Activated CD4-positive, alpha-beta T cell treated with anti-CD3 and anti-CD28 coated beads for 1 hour (primary cell): ENCODE results near the gene PRKN.

ENCODE experiments used
- DNase-seq: peaks from one replicate; pipeline ENCODE4 v3.0.0-alpha.2; 2020

Gene PRKN

GRCh38 chr6:162363757-162364156, 363.8 kb downstream of the PRKN start:
- no peak for DNase-seq

DNA sequence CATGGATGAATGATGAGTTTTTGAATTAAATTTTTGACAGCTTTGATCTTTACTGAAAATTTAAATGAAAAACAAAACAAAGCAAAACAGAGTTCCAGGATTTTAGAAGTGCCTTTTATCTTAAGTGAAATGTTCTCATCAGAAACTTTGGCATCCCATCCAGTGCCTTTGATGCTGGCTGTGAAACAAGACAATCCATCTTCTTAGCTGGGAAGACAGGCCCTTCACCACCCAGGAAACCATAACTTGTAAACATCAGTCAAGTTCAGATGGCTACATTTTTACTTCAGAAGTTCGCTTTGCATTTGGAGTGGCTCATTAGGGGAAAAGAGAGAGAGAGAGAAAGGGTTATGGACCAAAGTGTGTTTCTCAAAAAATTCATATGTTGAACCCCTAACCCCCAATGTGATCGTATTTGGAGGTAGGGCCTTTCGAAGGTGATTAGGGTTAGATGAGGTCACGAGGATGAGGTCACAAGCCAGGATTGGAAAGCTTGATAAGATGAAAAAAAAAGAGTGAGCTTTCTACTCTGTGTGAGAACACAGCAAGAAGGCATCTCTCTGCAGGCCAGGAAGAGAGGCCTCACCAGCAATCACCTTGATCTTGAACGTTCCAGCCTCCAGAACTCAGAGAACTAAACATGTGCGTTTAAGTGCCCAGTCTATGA, 366.5 kb downstream of the PRKN start:
- DNase-seq = no peak

DNA sequence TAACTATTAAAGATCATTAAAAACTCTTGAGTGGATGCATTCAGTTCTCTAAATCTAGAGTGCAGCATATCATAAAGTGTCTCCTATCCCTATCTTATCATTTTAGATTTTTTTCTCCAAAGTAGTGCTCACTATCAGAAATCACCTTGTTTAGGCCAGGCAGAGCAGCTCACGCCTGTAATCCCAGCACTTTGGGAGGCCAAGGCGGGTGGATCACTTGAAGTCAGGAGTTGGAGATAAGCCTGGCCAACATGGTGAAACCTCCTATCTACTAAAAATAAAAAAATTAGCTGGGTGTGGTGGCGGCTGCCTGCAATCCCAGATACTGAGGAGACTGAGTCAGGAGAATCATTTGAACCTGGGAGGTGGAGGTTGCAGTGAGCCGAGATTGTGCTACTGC, 368.9 kb downstream of the PRKN start:
- no peak for DNase-seq

DNA sequence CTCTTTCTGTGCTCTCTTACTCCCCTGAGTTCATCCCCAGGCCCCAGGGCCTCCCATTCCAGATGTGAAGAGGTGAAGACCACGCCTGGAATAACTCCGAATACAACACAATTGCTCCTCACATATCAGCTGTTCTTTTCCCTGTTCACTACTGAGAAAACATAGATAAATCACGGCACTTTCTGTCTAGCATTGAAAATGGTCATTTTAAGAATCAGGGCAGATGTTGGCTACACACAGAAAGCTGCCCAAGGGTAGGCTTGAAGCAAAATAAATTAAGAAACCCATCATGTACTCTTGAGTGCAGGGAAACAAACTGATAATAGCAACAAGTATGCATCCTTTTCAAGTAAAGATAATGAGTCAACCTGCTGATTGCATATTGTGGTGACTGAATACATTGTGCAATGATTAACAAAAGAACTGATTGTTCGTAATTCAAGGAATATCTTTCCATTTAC, 382.5 kb downstream of the PRKN start:
- DNase-seq = no peak

GRCh38 chr6:162344646-162345010, 382.9 kb downstream of the PRKN start:
- no peak for DNase-seq

DNA sequence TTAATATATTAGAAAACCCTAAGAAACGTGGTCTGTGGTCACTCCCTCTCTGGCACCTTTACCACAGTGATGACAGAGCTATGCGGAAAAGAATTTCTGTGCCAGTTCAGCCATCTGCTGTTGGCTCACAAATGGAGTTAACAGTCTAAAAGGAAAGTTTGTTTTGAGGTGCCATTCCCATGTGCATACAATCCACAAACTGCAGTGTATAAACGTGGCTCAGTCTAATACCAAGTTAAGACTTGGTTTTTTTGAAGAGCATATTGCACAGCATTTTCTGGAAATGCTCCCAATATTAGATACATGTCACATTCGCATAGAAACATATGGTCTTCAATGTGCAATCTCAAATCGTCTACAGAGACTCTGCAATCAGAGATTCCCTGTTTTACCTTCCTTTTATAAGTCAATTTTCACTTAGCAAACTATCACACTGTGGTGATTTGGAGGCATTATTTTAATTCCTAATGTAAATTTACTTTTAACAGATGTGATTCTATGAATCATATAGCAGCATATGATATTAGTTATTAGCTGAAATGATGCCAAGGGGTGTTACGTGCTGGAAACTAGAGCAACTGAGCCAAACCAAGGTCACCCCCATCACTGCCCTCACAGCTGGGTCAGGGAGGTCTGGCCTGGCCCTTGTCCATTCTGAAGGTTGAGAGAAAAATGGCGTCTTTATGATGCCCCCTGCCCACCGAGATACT, 383.5 kb downstream of the PRKN start:
- DNase-seq = no peak

GRCh38 chr6:162343198-162343935, 384.2 kb downstream of the PRKN start:
- DNase-seq = no peak

- DNase-seq = no peak
Measured at GRCh38 chr6:162337412-162337811, 390.2 kb downstream of the PRKN start.

GRCh38 chr6:162336359-162336758, 391.2 kb downstream of the PRKN start:
- DNase-seq = no peak

DNA sequence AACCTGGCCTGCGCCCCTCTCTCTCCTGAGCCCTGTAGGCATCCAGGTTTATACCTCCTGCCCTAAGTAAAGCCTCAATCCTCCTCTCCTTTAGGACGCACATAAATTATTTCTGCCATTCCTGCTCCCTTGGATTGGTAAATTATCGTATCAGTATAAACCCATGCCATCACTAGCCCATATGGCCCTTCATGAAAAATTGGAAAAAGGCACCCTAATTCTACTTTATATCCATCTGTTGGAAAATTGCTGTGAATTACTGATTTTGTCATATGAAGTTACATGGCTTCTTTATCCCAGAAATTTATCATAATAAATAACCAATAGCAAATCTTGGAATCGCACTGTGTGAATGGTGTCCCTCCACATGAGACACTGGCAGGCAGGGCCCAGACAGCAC, 395.2 kb downstream of the PRKN start:
- no peak for DNase-seq

DNA sequence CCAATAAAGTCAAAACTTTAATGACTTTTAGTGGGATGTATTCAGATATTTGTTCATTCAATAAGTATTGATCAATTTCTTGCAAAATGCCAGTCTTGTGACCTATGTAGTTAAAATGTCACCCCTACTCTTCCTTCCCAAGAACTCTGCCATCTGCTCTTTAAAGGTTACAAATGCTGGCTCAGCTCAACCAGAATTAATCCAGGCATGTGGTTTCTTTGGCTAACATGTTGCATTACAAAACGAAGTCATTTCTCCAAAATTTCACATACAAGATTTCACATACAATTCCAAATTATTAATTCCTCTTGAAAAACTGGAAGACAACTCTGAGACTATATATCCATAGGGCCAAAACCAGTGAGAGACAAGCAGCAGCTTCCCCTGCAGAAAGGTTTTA, 395.7 kb downstream of the PRKN start:
- no peak for DNase-seq

DNA sequence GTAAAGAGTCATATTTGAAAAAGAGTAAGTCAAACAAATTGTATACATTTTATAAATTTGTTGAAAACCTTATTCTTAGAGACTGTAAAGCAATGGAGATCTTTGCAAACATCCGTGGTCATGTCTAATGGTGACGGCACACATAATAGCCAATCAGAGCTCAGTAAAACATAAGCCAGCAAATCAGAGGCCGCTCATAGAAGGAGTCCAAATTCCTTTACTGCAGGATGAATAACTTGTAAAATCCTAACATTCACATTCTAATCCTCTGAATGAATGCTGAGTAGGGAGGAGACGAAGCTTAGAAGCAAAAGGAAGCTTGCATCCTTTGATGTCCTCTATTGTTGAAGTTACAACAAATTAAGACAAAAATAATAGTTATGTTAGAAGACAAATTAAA, 401.7 kb downstream of the PRKN start:
- DNase-seq = no peak

GRCh38 chr6:162325051-162325450, 402.5 kb downstream of the PRKN start:
- DNase-seq = no peak

GRCh38 chr6:162315291-162315690, 412.3 kb downstream of the PRKN start:
- DNase-seq = no peak

DNA sequence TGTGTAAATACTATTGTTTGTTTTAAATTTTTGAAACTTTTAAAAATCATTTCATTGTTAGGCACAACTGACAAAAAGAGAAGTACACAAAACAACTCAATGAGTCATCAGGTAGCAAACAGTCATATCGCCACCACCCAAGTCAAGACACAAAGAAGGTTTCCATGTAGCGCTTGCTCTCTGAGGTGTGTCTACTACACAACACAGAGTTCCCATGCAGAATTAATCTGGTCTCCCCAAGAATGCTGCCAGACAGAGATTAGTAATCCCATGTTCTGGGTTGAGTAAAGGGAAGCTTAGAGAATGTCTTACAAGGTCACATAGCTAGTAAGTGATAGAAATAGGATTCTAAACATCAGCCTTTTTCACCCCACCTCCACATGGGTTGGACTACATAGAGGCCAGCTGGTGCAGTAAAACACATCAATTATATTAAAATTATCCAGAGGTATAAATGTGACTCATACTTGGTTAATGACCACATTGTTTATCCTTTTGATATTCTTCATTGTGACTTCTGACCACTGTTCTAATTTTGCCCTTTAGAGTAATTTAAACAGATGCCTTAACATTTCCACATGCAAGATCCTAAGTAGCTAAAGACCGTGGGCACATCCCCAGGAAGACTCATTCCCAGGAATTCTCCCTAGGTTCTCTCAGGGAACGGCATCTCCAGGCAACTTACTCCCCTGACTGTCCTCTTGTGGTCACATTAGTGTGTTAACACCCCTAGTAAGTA, 413.5 kb downstream of the PRKN start:
- DNase-seq = no peak

DNA sequence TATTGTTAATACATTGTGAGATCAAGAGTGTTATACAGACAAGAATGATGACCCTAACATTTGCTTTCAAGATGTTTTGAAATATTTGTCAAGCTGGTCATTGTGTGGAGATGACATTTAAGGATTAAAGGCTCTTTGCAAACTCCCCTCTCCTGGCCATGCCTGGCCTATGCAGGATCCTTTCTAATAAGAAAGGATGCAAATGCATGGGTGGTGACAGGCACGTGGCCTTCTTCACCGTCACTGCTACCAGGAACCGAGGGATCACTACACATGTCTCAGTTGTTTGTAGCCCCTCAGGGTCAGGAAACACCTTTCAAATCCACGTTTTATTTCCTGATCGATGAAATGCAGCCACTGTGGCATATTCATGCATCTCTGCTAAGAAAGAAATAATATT, 419.7 kb downstream of the PRKN start:
- no peak for DNase-seq

DNA sequence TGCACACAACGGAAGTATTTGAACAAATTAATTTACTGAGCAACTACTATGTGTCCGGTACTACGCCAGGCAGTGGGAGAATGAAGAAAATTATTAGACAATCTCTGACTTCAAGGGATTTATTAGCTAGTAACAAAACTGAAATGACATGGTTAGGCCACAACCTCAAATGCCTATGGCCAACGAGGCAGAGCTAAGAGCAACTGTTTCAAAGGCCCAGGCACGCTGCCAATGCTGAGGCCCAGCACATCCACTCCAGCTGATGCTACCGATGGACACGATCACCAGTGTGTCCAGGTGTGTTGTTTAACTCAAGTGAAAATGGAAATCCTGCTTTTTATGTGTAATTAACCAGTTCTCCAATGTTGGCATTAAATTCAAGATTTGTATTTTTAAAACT, 420.9 kb downstream of the PRKN start:
- no peak for DNase-seq

- DNase-seq = no peak
Measured at GRCh38 chr6:162301128-162301527, 426.4 kb downstream of the PRKN start.

DNA sequence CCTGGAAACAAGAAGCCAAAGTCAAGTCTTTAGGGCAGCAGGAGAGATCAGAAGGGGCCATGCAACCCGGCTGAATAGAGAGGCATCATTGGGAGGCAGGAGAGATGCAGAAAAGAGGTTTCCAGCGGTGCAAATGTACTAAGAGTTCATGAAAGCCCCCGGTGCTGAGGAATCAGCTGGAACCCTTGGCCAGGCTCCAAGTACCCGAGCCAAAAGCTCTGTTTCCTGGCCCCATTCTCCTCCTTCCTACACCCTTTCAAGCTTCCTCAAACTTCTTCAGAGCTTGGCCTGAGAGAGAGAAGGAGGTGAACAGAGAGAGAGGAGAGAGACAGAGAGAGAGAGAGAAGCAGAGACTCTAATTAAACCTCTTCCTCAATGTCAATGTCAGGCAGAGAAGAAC, 433.5 kb downstream of the PRKN start:
- DNase-seq = no peak

DNA sequence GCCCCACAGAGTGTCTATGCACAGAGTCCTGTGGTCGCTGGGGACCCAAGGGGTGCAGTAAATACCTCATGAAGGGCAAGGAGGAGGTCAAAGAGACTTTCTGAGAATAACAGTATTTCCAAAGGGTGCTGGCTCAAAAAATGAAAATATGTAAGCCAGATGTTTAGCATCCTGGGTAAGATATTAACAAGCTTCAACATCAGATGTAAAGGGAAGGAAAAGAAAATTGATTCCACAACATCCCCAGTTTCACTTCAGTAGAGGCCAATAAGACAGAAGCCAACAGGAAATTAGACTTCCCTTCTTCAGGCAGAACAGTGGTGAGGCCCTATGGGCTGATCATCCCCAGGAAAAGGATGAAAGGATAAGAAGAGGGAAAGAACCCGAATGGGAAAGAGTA, 434.7 kb downstream of the PRKN start:
- DNase-seq = no peak

GRCh38 chr6:162290846-162291465, 436.6 kb downstream of the PRKN start:
- DNase-seq = no peak

- DNase-seq = no peak
Measured at GRCh38 chr6:162289972-162290371, 437.6 kb downstream of the PRKN start.

DNA sequence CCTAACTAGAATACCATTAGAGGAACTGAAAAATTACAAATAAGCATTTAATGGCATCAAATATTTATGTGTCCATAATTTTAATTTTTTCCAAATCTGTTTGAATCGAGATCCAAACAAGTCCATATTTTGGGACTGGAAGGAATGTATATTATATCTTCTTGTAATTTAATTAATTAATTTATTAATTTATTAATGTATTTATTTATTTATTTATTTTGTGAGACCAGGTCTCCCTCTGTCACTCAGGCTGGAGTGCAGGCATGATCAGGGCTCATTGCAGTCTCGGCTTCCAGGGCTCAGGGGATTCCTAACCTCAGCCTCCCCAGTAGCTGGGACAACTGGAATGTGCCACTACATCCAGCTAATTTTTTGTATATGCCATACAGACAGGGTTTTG, 453.6 kb downstream of the PRKN start:
- no peak for DNase-seq
